ENCODE results near the gene MICAL1.

Gene MICAL1

GRCh38 chr6:109474995-109475394, 19.4 kb upstream of the MICAL1 start:
- Histone ChIP-seq H3K36me3 (ENCODE audit: control insufficient read depth, insufficient read depth, low read length) (peaks cover 13% of the 10 kb centered on the region), H3K27me3 (replicated peaks; ENCODE audit: control insufficient read depth, insufficient read depth, low read length) (no peaks in the 10 kb centered on the region), H3K4me3 (replicated peaks; ENCODE audit: low read depth, low read length) (no peak overlapping the region)
- no peak for TF ChIP-seq CTCF (IDR thresholded peaks at IDR 0.05; ENCODE audit: insufficient read depth, low read length, poor library complexity, severe bottlenecking)
- no peak for DNase-seq (ENCODE audit: extremely low read depth, insufficient read length)

- Histone ChIP-seq H3K4me3 (replicated peaks; ENCODE audit: low read depth, low read length) (no peak overlapping the region), H3K36me3 (ENCODE audit: control insufficient read depth, insufficient read depth, low read length) (peaks cover 18% of the 10 kb centered on the region), H3K27me3 (replicated peaks; ENCODE audit: control insufficient read depth, insufficient read depth, low read length) (no peaks in the 10 kb centered on the region)
- TF ChIP-seq CTCF (IDR thresholded peaks at IDR 0.05; ENCODE audit: insufficient read depth, low read length, poor library complexity, severe bottlenecking): no peak
- DNase-seq (ENCODE audit: extremely low read depth, insufficient read length): no peak
Observed at GRCh38 chr6:109473120-109473519, 17.5 kb upstream of the MICAL1 start.

- Histone ChIP-seq H3K4me3 (replicated peaks; ENCODE audit: low read depth, low read length) (no peak overlapping the region), H3K27me3 (replicated peaks; ENCODE audit: control insufficient read depth, insufficient read depth, low read length) (no peaks in the 10 kb centered on the region), H3K36me3 (ENCODE audit: control insufficient read depth, insufficient read depth, low read length) (peaks cover 19% of the 10 kb centered on the region)
- DNase-seq (ENCODE audit: extremely low read depth, insufficient read length): no peak
- peak; percentile 45 for TF ChIP-seq CTCF (IDR thresholded peaks at IDR 0.05; ENCODE audit: insufficient read depth, low read length, poor library complexity, severe bottlenecking)
Observed at GRCh38 chr6:109472132-109472995, 16.8 kb upstream of the MICAL1 start.

- TF ChIP-seq CTCF (IDR thresholded peaks at IDR 0.05; ENCODE audit: insufficient read depth, low read length, poor library complexity, severe bottlenecking): no peak
- no peaks in the 10 kb centered on the region for H3K27me3 ChIP-seq (replicated peaks; ENCODE audit: control insufficient read depth, insufficient read depth, low read length)
- H3K4me3 ChIP-seq (replicated peaks; ENCODE audit: low read depth, low read length): no peak overlapping the region
- no peak for DNase-seq (ENCODE audit: extremely low read depth, insufficient read length)
- H3K36me3 ChIP-seq (ENCODE audit: control insufficient read depth, insufficient read depth, low read length): peaks cover 20% of the 10 kb centered on the region
Observed at GRCh38 chr6:109471105-109471810, 15.7 kb upstream of the MICAL1 start.

GRCh38 chr6:109469591-109470189, 14.1 kb upstream of the MICAL1 start:
- TF ChIP-seq CTCF (IDR thresholded peaks at IDR 0.05; ENCODE audit: insufficient read depth, low read length, poor library complexity, severe bottlenecking): no peak
- no peak for DNase-seq (ENCODE audit: extremely low read depth, insufficient read length)
- Histone ChIP-seq H3K4me3 (replicated peaks; ENCODE audit: low read depth, low read length) (no peak overlapping the region), H3K36me3 (ENCODE audit: control insufficient read depth, insufficient read depth, low read length) (peaks cover 23% of the 10 kb centered on the region), H3K27me3 (replicated peaks; ENCODE audit: control insufficient read depth, insufficient read depth, low read length) (no peaks in the 10 kb centered on the region)
